NCI-H1105 treated with DMSO at 0.1 percent for 48 hours (cell line): ENCODE data around the gene SORCS2.

Experiments
- DNase-seq: peaks from one replicate; lab custom pipeline; 2025; lab: John Stamatoyannopoulos, UW

Gene SORCS2

GRCh38 chr4:7510066-7510465, 317.7 kb downstream of the SORCS2 start:
- DNase-seq, result no peak

- no peak for DNase-seq
These were observed 318.2 kb downstream of the SORCS2 start for GRCh38 chr4:7510538-7510937.

- DNase-seq, result no peak
These were observed 319.2 kb downstream of the SORCS2 start for GRCh38 chr4:7511525-7511924.

GRCh38 chr4:7512428-7512827, 320.1 kb downstream of the SORCS2 start:
- no peak for DNase-seq

GRCh38 chr4:7512946-7513345, 320.6 kb downstream of the SORCS2 start:
- DNase-seq, result no peak

- no peak for DNase-seq
These were observed 321.3 kb downstream of the SORCS2 start for GRCh38 chr4:7513671-7514070.

GRCh38 chr4:7514281-7514680, 321.9 kb downstream of the SORCS2 start:
- no peak for DNase-seq

GRCh38 chr4:7514789-7515188, 322.5 kb downstream of the SORCS2 start:
- no peak for DNase-seq

GRCh38 chr4:7515390-7515902, 323.1 kb downstream of the SORCS2 start:
- no peak for DNase-seq

GRCh38 chr4:7516096-7516772, 323.9 kb downstream of the SORCS2 start:
- DNase-seq, result no peak

GRCh38 chr4:7516773-7517144, 324.4 kb downstream of the SORCS2 start:
- no peak for DNase-seq

- peak; percentile 93 for DNase-seq
These were observed 326.7 kb downstream of the SORCS2 start for GRCh38 chr4:7518871-7519637.

GRCh38 chr4:7519638-7520376, 327.5 kb downstream of the SORCS2 start:
- no peak for DNase-seq

GRCh38 chr4:7521666-7522065, 329.3 kb downstream of the SORCS2 start:
- DNase-seq, result no peak

GRCh38 chr4:7522452-7523220, 330.3 kb downstream of the SORCS2 start:
- DNase-seq, result no peak

GRCh38 chr4:7523526-7523925, 331.2 kb downstream of the SORCS2 start:
- DNase-seq, result no peak

GRCh38 chr4:7524064-7524682, 331.8 kb downstream of the SORCS2 start:
- no peak for DNase-seq

GRCh38 chr4:7524843-7525242, 332.5 kb downstream of the SORCS2 start:
- DNase-seq, result no peak

GRCh38 chr4:7526491-7526890, 334.2 kb downstream of the SORCS2 start:
- DNase-seq, result no peak

- DNase-seq, result no peak
These were observed 334.7 kb downstream of the SORCS2 start for GRCh38 chr4:7526929-7527535.
